IPS DF 4.7 (cell line): ENCODE measurements around the gene CYP4X1.
"Not testable (repeated sequence)": the region's sequence is repeated elsewhere in the genome, so short reads cannot be mapped to it uniquely, and the experiment has no call there.

ENCODE experiments used
- DNase-seq: peaks from one replicate; pipeline ENCODE4 v3.0.0-alpha.2; 2013; ENCODE audit warnings: low spot score; ENCODE audit errors: extremely low read depth

Gene CYP4X1

DNA sequence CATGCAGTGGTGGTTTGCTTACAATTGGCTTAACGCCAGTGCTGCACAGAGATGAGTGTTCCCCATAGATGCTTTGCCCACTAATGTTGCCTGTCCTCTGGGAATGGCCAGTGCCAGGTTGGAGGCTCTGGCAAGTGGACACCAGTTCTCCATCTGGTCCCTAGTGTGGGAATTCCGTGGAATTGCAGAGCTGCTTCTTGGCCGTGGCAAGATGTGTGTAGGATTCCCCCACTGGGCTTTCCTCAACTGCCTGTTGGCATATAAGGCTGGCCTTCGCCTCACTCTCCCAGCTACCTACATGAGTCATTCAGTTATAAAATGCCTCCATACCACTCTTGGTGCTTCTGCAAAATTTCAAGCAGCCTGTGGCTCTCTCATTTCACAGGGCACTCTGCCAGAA lies 45.6 kb downstream of the CYP4X1 start:
- DNase-seq = not testable (repeated sequence)

DNA sequence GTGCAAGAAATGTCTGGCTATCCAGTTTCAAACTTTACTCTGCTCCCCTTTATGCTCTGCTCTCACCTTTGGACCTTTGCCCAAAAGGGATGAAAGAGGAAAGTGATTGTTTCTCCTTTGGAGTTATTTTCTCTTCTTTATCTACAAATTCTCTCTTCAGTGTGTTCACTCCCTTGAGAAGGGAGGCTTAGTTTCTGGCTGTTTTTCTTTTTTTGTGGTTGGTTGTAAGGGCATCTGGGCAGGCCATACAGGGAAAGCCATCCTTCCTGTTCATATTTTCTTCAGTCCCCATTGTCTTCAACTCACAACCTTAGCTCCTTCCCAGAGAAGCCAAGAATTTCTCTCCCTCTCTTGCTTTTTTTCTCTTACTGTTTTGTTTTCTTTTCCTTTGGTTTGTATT lies 46.0 kb downstream of the CYP4X1 start:
- not testable (repeated sequence) for DNase-seq

DNA sequence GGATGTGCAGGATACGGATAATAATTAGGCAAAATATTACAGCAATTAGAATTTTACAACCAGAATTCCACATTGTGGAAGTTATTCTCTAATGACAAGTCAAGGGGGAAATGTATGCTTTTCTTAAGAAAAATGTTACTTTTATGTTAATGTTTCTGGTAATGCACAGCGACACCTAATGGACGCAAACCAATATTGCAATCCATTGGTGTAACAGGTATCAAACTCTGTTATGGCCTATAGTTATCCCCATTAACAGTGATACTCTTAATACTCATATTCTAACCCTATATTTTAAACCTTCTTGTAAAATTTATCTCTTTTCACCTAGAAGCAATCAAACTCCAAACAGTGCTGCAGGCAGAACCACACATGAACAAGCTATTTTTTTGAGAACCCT lies 65.9 kb downstream of the CYP4X1 start:
- not testable (repeated sequence) for DNase-seq

DNA sequence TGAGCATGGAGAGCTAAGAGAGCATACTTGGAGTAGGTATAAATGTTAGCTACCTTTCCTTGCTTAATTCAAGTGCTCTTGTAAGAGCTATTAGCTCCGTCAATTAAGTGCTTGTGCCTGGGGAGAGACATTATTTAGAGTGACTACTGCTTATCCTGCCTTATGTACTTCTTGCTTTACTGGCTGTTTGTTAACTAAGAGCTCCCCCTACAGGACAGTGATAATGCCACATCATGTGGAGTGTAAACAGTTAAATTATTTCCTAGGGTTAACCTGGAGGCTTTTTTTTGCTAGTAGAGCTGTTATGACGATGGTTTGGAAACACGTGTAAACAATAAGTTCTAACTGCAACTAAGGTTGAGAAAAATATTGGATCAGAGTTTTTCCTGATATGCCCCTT lies 68.0 kb downstream of the CYP4X1 start:
- not testable (repeated sequence) for DNase-seq
